Tracheal epithelial cell (primary cell): ENCODE data around the gene CUL9. TPM values are rescaled to one million over a fixed set of nuclear protein-coding genes. Genes with fewer than 3 reads are reported as not detected.

Experiments used
- total RNA-seq: library from RNA; depleted of rRNA; stranded (reverse); fragments of >200 nt; gene quantifications from 2 replicates; pipeline ENCODE4 v1.2.1, GENCODE V29; 2014

CUL9 gene
- 29.9 and 38.6 TPM in 2 replicates for total RNA-seq

DNA sequence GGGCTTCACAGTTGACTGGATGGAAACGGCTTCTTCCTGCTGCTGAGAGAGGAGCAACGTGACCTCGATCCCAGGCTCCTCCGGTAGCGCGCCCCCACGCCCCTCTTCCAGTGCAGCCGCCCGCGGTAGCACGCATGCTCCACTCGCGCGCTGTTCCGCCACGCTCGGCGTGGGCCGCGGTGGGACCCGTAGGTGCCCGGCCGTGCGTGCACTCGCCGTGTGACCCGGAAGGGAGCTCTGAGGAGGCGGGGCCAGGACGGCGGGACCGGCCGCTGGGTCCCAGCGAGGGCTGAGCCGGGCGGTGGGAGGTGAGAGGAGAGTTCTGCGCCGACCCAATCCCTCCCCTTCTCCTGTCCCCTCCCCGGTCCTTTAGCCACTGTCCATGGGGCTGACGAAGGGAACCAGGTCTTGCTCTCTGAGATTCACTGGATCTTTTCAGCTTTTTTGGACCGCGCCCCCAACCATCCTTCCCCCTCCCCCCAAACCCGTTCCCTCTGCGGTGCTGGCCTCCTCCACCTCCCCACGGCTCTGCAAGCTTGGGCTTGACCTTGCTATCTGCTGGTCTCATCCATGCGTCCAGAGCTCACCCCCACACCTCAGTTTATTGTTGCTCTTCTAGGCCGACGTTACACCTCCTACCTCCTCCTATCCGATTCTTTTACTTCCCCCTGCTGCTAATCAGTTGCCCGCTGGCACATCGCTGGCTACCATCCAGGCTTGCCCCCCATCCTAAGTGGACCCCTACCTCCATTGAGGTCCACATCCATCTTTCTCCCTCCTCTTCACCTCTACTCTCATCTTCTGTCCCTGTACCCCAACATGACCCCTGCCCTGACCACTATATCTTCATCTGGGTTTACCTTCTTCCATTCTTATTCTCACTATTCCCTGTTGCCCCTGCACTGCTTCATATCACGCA, at the start of gene CUL9:
Gene CUL9, plus strand, starts transcription at position 255 of the 919 bp plus-strand sequence. CDS start 2,115 bp downstream, outside the sequence.

DNA sequence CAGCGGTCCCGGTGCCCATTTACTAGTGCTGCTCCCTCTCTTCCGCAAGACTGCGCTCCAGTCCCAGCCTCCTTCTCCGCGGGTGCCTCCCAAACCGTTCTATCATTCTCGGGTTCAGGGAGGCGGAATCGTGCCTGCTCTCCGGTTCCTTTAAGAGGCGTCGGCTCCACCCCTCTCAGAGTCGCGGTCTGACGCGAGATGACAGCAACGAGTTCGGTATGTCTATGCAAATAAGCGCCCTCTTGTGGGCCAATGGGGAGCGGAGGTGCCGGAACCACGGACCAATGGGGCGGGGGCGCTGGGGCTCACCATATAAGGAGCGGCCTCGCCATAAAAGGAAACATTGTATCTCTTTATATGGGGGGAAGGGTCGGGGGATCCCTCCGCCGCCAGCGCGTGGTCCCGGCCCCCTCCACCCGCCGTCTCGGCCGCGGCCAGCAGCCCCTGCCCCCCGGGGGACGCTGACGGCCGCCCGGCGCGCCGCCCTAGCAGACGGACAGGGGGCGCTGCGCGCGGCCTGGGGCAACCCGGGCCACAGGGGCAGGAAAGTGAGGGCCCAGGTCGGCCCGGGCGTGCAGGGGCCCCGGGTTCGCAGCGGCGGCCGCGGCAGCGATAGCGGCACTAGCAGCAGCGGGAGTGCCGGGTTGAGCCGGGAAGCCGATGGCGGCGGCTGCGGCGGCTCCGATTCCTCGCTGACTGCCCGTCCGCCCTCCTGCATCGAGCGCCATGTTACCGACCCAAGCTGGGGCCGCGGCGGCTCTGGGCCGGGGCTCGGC, 10.9 kb upstream of the CUL9 start, which contains the start of gene SRF:
Gene SRF, plus strand, starts transcription at position 339 of the 776 bp plus-strand sequence. Its CDS starts 388 bp downstream, at position 727.

DNA sequence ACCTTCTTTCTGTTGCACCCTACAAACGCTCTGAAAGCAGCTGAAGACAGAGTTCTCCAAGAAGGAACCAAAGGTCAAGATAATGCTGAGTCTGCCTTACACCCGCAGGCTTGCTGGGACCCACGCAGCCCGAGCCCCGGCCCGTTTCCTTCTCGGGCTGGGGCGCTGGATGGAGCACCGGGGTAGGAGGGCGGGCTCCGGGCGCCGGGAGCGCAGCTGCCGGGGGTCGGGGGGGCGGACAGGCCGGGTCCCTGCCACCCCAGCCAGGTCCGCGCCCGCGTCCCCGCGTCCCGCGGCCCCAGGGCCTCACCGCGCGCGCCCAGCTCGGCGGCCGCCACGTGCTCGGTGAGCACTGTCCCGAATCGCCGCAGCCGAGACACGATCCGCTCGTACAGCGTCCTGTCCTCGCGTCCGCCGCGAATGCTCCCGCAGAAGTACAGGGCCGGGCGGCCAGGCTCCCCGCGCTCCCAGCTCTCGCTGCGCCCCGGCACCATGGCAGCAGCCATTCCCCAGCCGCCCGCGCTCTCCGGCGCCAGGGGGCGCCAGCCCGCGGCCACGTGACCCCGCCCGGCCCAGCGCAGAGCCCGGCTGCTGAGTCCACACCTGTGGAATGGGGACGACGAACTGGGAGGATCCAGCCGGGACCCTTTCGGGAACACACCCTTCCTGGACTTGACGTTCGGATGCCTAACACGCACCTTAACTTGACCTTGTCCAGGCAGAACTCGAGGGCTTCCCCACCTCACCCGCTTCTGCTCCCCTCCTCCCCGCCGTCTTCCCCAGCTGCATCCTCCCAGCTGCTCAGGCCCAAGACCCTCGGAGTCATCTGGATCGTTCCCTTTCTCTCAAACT, 47.2 kb downstream of the CUL9 start, which contains the start of gene DNPH1:
Gene DNPH1, minus strand, starts transcription at position 531 of the 852 bp plus-strand sequence. Its CDS starts 25 bp downstream, at position 506.

GRCh38 chr6:43242908-43243663, 61.1 kb downstream of the CUL9 start, which contains the start of gene TTBK1:
Gene TTBK1, plus strand, starts transcription at chr6:43243481. Its CDS starts 3,180 bp downstream, at chr6:43246661.

Other genes starting within 250 kb of the CUL9 start
- gene GNMT, start 221.4 kb upstream of the CUL9 start, total RNA-seq = not detected in 2 replicates
- 51.1 and 68.4 TPM in 2 replicates for gene PEX6, start 203.0 kb upstream of the CUL9 start, total RNA-seq
- 23.7 and 30.6 TPM in 2 replicates for gene PPP2R5D, start 197.6 kb upstream of the CUL9 start, total RNA-seq
- gene MEA1, start 168.2 kb upstream of the CUL9 start, total RNA-seq = 47.1 and 65.3 TPM in 2 replicates
- 66.0 and 67.8 TPM in 2 replicates for gene KLHDC3, start 167.9 kb upstream of the CUL9 start, total RNA-seq
- gene RRP36, start 160.6 kb upstream of the CUL9 start, total RNA-seq = 86.3 and 110 TPM in 2 replicates
- gene CUL7, start 128.3 kb upstream of the CUL9 start, total RNA-seq = 19.2 and 23.6 TPM in 2 replicates
- gene MRPL2, start 122.8 kb upstream of the CUL9 start, total RNA-seq = 13.5 and 19.6 TPM in 2 replicates
- gene KLC4, start 122.6 kb upstream of the CUL9 start, total RNA-seq = 10.6 and 11.7 TPM in 2 replicates
- gene PTK7, start 105.9 kb upstream of the CUL9 start, total RNA-seq = 63.7 and 121 TPM in 2 replicates
- gene SRF, start 10.9 kb upstream of the CUL9 start, total RNA-seq = 12.4 and 13.7 TPM in 2 replicates
- gene DNPH1, start 47.3 kb downstream of the CUL9 start, total RNA-seq = 43.7 and 64.1 TPM in 2 replicates
- gene TTBK1, start 61.3 kb downstream of the CUL9 start, total RNA-seq = not detected in 2 replicates
- not detected in 2 replicates for gene SLC22A7, start 116.1 kb downstream of the CUL9 start, total RNA-seq
- not detected in 2 replicates for gene CRIP3, start 126.6 kb downstream of the CUL9 start, total RNA-seq
- 3.0 and 3.1 TPM in 2 replicates for gene ZNF318, start 187.5 kb downstream of the CUL9 start, total RNA-seq
- 11.3 and 15.6 TPM in 2 replicates for gene ABCC10, start 245.3 kb downstream of the CUL9 start, total RNA-seq